DLD1 (cell line): ENCODE data around the gene FNBP1.

Source experiments
- in situ Hi-C: cut with HindIII; loops from 2 replicates; pipeline ENCODE4 v1.10.0; 2017; ENCODE audit warnings: low sequenced_read_pairs

Gene FNBP1

GRCh38 chr9:129879991-129880653 lies 162.9 kb downstream of the FNBP1 start:
- in situ Hi-C loops = no loop called here

GRCh38 chr9:129879103-129879699 lies 163.8 kb downstream of the FNBP1 start:
- in situ Hi-C loops = no loop called here

DNA sequence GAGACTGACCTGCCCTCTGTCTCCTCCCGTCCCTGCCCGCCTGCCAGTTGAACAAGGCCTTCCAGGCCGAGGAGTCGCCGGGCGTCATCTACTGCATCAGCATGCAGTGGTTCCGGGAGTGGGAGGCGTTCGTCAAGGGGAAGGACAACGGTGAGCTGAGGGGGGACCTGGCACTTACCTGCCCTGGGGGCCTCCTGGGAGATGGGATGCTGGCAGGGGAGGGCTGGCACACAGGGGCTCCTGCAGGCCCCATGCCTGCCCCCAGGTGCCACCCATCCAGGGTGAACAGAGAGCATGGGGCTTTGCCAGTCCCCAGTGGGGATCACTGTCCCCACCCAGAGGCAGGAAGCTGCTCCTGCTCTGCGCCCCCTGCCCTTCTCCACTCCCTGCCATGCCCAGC lies 164.7 kb downstream of the FNBP1 start:
- in situ Hi-C loops = no loop called here

DNA sequence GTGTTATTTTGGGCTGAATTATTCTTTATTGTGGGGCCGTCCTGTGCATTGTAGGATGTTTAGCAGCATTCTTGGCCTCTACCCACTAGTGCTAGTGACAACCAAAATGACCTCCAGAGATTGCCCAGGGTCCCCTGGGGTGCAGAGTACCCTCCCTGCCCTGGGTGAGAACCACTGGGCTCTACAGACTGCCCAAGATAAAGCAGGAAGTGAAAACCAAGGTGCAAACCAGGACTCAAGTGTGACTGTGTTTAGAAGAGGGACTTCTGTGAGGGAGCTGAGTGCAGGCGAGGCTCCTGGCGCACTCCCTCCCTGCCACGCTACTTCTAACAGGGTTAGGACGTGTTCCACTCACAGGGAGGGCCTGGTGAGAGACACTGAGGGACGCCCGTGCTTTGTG lies 166.2 kb downstream of the FNBP1 start:
- in situ Hi-C loops = no loop called here

DNA sequence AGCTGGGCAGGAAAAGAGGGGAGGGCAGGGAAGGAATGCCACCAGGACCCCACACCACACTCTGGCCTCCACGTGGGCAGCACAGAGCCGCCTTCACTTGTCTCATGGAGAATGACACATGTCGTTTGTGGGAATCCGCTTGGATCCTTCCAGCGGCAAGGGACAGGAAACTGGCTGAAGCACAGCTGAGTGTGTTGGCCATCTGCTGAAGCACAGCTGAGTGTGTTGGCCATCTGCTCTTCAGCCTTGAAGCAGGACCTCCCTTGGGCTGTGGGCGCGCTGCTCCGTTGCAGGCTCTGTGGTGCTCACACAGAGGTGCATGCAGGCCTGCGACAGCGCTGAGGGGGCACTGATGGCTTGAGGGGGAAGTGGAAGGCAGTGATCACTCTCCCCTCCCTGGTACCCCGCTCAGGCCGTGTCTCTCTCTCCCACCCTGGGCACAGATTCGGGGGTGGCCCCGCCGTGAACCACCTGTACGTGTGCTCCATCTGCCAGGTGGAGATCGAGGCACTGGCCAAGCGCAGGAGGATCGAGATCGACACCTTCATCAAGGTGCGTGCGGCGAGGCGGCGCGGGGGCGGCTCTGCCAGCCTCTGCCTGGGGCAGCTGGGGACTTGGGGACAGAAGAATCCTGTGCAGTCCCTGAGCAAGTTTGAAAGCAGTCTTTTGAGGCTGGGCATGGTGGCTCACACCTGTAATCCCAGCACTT lies 167.1 kb downstream of the FNBP1 start:
- in situ Hi-C loops = no loop called here

DNA sequence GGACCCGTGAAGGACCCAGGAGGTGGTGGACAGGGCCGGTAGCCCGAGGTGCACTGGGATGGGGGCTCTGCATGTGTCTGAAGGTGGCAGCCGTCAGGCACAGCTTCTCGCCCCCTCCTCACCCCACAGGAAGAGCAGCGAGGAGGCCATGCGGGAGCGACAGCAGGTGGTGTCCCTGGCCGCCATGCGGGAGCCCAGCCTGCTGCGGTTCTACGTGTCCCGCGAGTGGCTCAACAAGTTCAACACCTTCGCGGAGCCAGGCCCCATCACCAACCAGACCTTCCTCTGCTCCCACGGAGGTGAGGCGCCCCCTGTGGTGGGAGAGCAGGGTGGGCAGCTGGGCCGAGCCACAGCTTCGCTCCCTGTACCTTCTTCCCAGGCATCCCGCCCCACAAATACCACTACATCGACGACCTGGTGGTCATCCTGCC lies 167.8 kb downstream of the FNBP1 start:
- in situ Hi-C loops = no loop called here

DNA sequence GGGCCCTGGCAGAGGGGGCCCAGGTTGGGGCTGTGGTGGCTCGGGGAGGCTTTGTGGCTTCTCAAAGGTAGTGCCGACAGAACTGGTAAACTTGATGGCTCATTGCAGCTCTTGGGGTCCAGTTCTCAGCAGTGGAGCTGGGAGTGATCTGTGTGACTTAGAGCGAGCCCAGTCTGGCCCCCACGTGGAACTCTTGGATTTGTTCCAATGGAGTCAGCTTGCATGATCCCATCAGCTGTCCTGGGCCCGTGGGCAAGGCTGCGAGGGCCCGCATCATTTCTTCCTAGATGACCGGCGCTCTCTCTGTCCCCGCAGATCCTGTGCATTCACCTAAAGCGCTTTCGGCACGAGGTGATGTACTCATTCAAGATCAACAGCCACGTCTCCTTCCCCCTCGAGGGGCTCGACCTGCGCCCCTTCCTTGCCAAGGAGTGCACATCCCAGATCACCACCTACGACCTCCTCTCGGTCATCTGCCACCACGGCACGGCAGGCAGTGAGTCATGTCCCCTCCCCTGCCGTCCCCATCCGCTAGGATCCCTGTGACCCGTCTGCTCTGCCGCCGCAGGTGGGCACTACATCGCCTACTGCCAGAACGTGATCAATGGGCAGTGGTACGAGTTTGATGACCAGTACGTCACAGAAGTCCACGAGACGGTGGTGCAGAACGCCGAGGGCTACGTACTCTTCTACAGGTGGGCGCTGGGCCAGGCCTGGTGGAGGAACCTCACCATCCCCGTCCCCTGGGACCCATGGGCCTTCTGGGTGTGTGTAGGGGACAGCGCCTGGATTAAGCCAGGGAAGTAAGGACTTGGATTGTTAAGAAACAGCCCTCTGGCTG lies 168.5 kb downstream of the FNBP1 start:
- in situ Hi-C loops = no loop called here

DNA sequence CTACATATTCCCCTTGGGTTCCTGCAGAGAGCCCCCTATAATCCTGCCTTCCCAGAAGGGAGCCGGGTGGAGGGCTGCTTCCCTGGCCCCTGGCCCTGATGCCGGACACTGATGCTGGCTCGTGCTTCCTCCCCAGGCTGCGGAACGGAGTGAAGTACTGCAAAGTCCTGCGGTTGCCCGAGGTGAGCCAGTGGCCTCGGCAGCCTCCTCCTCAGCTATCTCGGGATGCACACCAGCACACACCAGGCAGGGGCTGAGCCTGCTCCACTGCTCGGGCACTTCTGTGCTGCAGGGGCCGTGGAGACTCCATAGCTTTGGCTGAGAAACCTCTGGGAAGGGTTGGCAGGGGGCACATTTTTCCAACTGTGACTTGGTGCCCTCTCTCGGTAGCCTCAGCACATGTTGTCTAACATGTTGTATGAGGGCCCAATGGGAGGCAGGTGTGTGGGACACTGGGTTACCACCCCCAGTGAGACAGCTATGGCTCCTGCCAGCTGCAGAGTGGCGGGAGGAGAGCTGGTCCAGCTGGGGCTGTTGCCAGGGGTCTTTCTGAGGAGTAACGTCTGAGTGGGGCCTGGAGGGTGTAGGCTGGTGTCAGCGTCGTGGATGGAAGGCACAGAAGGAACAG lies 169.3 kb downstream of the FNBP1 start:
- in situ Hi-C loops = no loop called here

DNA sequence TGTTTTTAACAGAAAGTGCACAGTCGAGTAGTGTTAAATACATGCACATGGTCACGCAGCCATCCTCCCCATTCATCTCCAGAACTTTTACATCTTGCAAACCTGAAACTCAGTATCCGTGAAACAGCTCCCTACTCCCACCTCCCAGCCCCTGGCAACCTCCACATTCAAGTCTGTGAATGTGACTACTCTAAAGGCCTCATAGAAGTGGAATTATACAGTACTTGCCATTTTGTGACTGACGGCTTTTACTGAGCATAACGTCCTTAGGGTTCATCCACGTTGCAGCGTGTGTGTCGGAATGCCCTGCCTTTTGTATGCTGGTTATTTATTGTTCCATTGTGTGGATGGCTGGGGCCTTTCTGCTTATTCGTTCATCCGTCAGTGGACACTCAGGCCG lies 171.9 kb downstream of the FNBP1 start:
- in situ Hi-C loops = no loop called here

DNA sequence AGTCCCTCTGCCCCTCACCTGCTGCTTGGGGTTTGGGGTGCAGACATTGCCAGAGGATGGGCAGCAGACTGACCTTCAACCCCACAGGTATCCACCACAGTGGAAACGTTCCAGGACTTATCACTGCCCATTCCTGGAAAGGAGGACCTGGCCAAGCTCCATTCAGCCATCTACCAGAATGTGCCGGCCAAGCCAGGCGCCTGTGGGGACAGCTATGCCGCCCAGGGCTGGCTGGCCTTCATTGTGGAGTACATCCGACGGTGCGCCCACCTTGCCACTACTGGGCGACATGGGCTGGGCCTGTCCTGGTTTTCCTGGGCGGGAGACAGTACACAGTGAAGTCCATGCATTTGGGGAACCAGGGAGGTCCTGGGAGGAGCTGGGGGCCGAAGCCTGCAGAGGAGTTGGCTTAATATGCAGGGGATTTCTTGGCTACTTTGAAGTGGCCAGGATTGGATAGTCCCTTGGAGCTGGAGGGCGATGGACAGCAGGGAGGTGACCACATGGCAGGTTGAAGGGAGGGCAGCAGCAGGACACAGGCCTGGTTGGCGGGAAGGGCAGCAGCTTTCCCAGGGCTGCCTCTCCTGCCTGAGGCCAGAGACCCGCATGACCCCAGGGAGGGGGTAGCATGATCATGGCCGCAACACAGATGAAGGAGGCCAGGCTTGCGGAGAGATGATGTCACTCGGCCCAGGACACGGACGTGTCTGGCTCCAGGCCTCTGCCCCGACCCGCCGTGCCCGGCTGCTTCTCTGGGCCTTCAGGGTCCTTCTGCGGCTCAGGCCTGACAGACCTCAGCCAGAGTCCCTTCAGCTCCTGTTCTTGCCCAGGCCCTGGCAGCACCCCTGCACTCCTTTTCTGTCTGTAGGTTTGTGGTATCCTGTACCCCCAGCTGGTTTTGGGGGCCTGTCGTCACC lies 173.1 kb downstream of the FNBP1 start:
- in situ Hi-C loops = no loop called here

DNA sequence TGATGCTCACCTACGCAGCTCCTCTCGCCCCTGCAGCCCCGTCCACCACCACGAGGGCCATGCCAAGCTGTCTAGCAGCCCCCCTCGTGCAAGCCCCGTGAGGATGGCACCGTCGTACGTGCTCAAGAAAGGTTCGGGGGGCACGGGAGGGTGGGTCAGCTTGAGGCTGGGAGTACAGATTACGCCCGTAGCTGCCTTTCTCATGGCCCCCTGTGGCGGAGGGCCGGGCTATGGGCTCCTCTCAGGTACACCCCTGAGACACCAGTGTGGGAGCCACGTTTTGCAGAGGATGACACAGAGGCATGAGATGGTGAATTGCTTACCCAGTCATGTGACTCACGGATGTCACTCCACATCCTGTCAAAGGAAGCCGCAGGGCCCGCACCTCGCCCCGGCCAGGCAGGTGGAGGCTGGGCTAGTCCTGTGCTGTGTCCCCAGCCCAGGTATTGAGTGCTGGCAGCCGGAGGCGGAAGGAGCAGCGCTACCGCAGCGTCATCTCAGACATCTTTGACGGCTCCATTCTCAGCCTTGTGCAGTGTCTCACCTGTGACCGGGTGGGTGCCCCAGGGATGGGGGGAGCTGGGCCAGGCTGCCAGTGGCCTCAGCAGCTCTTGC lies 174.0 kb downstream of the FNBP1 start:
- in situ Hi-C loops = no loop called here

DNA sequence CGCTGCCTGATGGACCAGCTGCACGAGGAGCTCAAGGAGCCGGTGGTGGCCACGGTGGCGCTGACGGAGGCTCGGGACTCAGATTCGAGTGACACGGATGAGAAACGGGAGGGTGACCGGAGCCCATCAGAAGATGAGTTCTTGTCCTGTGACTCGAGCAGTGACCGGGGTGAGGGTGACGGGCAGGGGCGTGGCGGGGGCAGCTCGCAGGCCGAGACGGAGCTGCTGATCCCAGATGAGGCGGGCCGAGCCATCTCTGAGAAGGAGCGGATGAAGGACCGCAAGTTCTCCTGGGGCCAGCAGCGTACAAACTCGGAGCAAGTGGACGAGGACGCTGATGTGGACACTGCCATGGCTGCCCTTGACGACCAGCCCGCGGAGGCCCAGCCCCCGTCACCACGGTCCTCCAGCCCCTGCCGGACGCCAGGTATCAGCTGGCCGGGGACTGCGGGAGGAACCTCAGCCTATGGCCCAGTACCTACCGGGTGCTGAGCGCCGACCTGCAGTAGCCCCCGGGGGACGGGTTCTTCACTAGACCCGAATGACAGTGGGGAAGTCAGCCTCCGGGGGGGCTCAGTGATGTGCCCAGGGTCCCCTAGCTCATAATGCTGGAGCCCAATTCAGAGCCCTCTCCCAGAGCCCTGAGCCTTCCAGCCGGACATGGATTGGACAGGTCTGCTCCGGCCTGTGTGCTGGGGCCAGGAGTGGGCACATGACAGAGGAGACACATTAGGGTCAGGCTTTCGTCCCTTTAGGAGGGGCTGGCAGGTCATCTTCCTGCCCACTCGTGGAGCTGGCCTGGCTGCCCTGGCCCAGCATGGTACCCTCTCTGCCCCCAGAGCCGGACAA lies 174.7 kb downstream of the FNBP1 start:
- in situ Hi-C loops = no loop called here

GRCh38 chr9:129867136-129868022 lies 175.6 kb downstream of the FNBP1 start:
- in situ Hi-C loops = no loop called here

DNA sequence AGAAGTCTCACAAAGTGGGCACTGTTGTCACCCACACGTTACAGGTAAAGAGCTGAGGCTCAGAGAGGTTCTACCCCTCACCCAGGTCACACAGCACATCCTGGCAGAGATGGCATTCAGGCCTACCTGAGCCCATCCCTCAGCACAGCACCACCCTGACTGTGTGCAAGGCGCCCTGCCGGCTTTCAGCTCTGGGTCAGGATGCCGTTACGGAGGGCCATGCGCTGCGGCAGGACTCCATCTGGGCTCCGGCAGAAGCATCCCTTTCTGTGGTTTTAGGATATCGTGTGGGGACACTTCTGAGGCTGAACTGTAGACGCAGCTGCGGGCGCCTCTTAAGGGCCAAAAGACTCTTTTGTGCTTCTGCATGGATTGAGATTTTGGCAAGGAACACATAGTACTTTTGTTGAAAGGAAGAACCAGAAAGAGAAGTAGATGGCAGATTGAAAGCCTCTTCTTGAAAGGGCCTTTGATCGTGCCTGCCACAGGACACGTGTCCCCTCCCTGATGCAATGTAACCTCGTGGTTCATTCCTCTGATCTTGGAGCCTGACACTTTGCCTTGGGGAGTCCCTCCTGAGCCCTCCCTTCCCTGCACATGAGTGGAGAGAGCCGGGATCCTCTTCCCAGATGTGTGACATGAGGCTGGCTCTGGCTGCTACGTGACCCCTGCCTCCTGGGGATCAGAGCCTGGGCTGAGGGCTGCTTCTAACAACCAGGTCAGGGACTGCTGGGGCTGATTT lies 176.4 kb downstream of the FNBP1 start:
- in situ Hi-C loops = no loop called here

DNA sequence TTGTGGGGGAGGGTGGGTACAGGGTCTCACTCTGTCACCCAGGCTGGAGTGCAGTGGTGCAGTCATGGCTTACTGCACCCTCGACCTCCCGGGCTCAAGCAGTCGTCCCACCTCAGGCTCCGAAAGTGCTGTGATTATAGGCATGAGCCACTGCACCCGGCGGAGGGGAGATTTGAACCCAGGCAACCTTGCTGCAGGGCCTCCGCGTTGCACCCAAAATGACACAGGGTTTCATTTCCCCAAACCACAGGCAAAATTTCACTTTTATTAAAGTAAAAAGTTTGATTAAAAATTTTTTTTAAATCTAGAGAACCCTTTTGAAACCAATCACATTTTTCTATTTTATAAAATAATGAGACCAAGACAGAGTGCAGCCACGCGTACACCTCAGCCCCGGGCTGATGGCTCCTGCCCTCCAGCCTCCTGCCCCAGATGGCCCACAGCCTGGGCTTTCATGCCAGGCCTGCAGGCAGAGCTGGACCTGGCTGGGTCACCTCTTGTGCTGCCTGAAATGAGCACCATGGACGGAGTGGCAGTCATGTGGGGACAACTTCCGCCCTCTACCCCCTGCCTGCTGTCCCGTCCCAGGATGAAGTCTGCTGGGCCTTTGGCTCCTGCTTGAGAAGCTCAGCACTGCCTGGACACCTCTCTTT lies 177.2 kb downstream of the FNBP1 start:
- in situ Hi-C loops = no loop called here

DNA sequence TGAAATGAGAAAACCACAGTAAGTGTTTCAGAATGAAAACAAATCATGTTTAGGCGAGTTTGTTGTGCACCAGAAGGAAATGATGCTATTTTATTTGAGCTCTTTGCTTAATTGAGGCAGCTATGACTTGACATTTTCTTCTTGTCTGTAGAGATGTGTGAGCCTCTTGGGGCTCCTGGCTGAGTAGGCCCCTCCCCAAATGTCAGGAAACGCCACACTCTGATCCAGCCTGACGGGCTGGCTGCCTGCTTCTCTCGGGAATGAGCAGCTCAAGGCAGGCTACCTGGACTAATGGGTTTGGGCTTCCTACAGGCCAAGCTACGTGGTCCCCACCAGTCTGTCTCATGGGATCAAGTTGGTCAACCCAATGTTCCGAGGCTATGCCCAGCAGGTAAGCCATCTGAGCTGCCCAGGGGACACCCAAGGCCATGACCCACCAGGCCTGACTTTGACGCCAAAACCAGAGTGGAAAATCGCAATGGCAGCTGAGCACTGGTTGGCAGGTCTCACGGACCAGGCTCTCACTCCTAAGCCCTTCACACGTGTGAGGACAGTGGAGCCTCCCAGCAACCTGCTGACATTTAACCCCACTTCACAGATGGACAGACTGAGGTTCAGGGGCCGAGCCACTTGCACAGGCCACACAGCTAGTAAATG lies 177.9 kb downstream of the FNBP1 start:
- in situ Hi-C loops = no loop called here
